Measurements from ENCODE around the gene CREBBP. TPM values are rescaled to one million over a fixed set of nuclear protein-coding genes. Genes with fewer than 3 reads are reported as not detected.

Gene CREBBP
- total RNA-seq, 1 donor from 2014 or later: 45.3 TPM

GRCh38 chr16:3799354-3799753 lies 81.2 kb downstream of the CREBBP start:
- Mint-ChIP-seq H3K4me1 (peaks cover 45% of the 10 kb centered on the region), H3K27me3 (peaks cover 2% of the 10 kb centered on the region), H3K4me3 (no peak overlapping the region), H3K27ac (no peak overlapping the region), H3K36me3 (ENCODE audit: low read depth) (peaks cover 23% of the 10 kb centered on the region), H3K9me3 (no peaks in the 10 kb centered on the region)
- intact Hi-C loops (cut with micrococcal nuclease): no loop called here
- no peak for DNase-seq

- intact Hi-C loops (cut with micrococcal nuclease): no loop called here
- Mint-ChIP-seq H3K36me3 (ENCODE audit: low read depth) (peaks cover 18% of the 10 kb centered on the region), H3K4me1 (peaks cover 40% of the 10 kb centered on the region), H3K27ac (no peak overlapping the region), H3K9me3 (no peaks in the 10 kb centered on the region), H3K27me3 (peaks cover 2% of the 10 kb centered on the region), H3K4me3 (no peak overlapping the region)
- DNase-seq: no peak
Observed at GRCh38 chr16:3798838-3799237, 81.7 kb downstream of the CREBBP start.

GRCh38 chr16:3797904-3798811 lies 82.4 kb downstream of the CREBBP start:
- Mint-ChIP-seq H3K9me3 (no peaks in the 10 kb centered on the region), H3K27me3 (peaks cover 2% of the 10 kb centered on the region), H3K27ac (no peak overlapping the region), H3K4me3 (peak overlapping the region; percentile 62), H3K4me1 (peaks cover 43% of the 10 kb centered on the region), H3K36me3 (ENCODE audit: low read depth) (peaks cover 21% of the 10 kb centered on the region)
- intact Hi-C loops (cut with micrococcal nuclease): loop anchor here (1.0 kb wide), 1 partner anchor 9 kb away; no protein-coding TSS in a partner anchor
- peak; percentile 63 for DNase-seq

- peaks cover 24% of the 10 kb centered on the region for H3K36me3 Mint-ChIP-seq (ENCODE audit: low read depth)
- intact Hi-C loops (cut with micrococcal nuclease): loop anchor here (1.0 kb wide), 1 partner anchor 8 kb away; no protein-coding TSS in a partner anchor
- DNase-seq: peak; percentile 75
Observed at GRCh38 chr16:3797473-3797872, 83.0 kb downstream of the CREBBP start.

GRCh38 chr16:3793161-3793576 lies 87.3 kb downstream of the CREBBP start:
- DNase-seq: no peak
- H3K27me3 Mint-ChIP-seq: peaks cover 13% of the 10 kb centered on the region
- H3K9me3 Mint-ChIP-seq: no peaks in the 10 kb centered on the region
- intact Hi-C loops (cut with micrococcal nuclease): no loop called here
- no peak overlapping the region for H3K4me3 Mint-ChIP-seq
- H3K36me3 Mint-ChIP-seq (ENCODE audit: low read depth): peaks cover 47% of the 10 kb centered on the region
- no peak overlapping the region for H3K27ac Mint-ChIP-seq
- peaks cover 50% of the 10 kb centered on the region for H3K4me1 Mint-ChIP-seq

More at GRCh38 chr16:3797473-3797872, 83.0 kb downstream of the CREBBP start:
- H3K27ac Mint-ChIP-seq: no peak overlapping the region
- H3K4me1 Mint-ChIP-seq: peaks cover 44% of the 10 kb centered on the region
- H3K4me3 Mint-ChIP-seq: peak overlapping the region; percentile 62
- peaks cover 5% of the 10 kb centered on the region for H3K27me3 Mint-ChIP-seq
- H3K9me3 Mint-ChIP-seq: no peaks in the 10 kb centered on the region

GRCh38 chr16:3792472-3793012 lies 88.0 kb downstream of the CREBBP start:
- peaks cover 13% of the 10 kb centered on the region for H3K27me3 Mint-ChIP-seq
- no peaks in the 10 kb centered on the region for H3K9me3 Mint-ChIP-seq
- H3K4me1 Mint-ChIP-seq: peaks cover 44% of the 10 kb centered on the region
- intact Hi-C loops (cut with micrococcal nuclease): no loop called here
- no peak overlapping the region for H3K4me3 Mint-ChIP-seq
- peak overlapping the region; percentile 21 for H3K27ac Mint-ChIP-seq
- DNase-seq: no peak
- peaks cover 47% of the 10 kb centered on the region for H3K36me3 Mint-ChIP-seq (ENCODE audit: low read depth)

- intact Hi-C loops (cut with micrococcal nuclease): loop anchor here (2.0 kb wide), 1 partner anchor 15 kb away; no protein-coding TSS in a partner anchor
- DNase-seq: no peak
- Mint-ChIP-seq H3K27me3 (peaks cover 13% of the 10 kb centered on the region), H3K4me1 (peaks cover 39% of the 10 kb centered on the region), H3K36me3 (ENCODE audit: low read depth) (peaks cover 49% of the 10 kb centered on the region), H3K4me3 (no peak overlapping the region), H3K27ac (no peak overlapping the region), H3K9me3 (no peaks in the 10 kb centered on the region)
Observed at GRCh38 chr16:3791701-3792100, 88.8 kb downstream of the CREBBP start.

- H3K4me1 Mint-ChIP-seq: peaks cover 36% of the 10 kb centered on the region
- H3K36me3 Mint-ChIP-seq (ENCODE audit: low read depth): peaks cover 54% of the 10 kb centered on the region
- H3K27me3 Mint-ChIP-seq: peaks cover 11% of the 10 kb centered on the region
- peak overlapping the region; percentile 10 for H3K27ac Mint-ChIP-seq
- intact Hi-C loops (cut with micrococcal nuclease): loop anchor here (1.0 to 5.0 kb wide), 4 partner anchors 8 to 91 kb away; partner anchors contain the start of gene CREBBP
- H3K9me3 Mint-ChIP-seq: no peaks in the 10 kb centered on the region
- H3K4me3 Mint-ChIP-seq: peak overlapping the region; percentile 75
- peak; percentile 75 for DNase-seq
Observed at GRCh38 chr16:3789375-3790099, 91.0 kb downstream of the CREBBP start.

GRCh38 chr16:3788711-3789374 lies 91.7 kb downstream of the CREBBP start:
- H3K36me3 Mint-ChIP-seq (ENCODE audit: low read depth): peaks cover 57% of the 10 kb centered on the region
- H3K27ac Mint-ChIP-seq: no peak overlapping the region
- no peak for DNase-seq
- intact Hi-C loops (cut with micrococcal nuclease): loop anchor here (1.0 to 5.0 kb wide), 3 partner anchors 8 to 92 kb away; partner anchors contain the start of gene CREBBP
- peak overlapping the region; percentile 75 for H3K4me3 Mint-ChIP-seq
- peaks cover 11% of the 10 kb centered on the region for H3K27me3 Mint-ChIP-seq
- H3K4me1 Mint-ChIP-seq: peaks cover 36% of the 10 kb centered on the region
- H3K9me3 Mint-ChIP-seq: no peaks in the 10 kb centered on the region

- H3K27ac Mint-ChIP-seq: no peak overlapping the region
- no peak for DNase-seq
- H3K27me3 Mint-ChIP-seq: peaks cover 11% of the 10 kb centered on the region
- H3K9me3 Mint-ChIP-seq: no peaks in the 10 kb centered on the region
- H3K36me3 Mint-ChIP-seq (ENCODE audit: low read depth): peaks cover 57% of the 10 kb centered on the region
- no peak overlapping the region for H3K4me3 Mint-ChIP-seq
- H3K4me1 Mint-ChIP-seq: peaks cover 33% of the 10 kb centered on the region
- intact Hi-C loops (cut with micrococcal nuclease): loop anchor here (2.0 to 5.0 kb wide), 2 partner anchors 34 to 93 kb away; partner anchors contain the start of gene CREBBP
Observed at GRCh38 chr16:3787924-3788661, 92.4 kb downstream of the CREBBP start.

- Mint-ChIP-seq H3K27me3 (peaks cover 4% of the 10 kb centered on the region), H3K4me3 (no peak overlapping the region), H3K9me3 (no peaks in the 10 kb centered on the region), H3K36me3 (ENCODE audit: low read depth) (peaks cover 40% of the 10 kb centered on the region), H3K27ac (no peak overlapping the region), H3K4me1 (peaks cover 20% of the 10 kb centered on the region)
- no peak for DNase-seq
- intact Hi-C loops (cut with micrococcal nuclease): loop anchor here (5.0 kb wide), 1 partner anchor 37 kb away; no protein-coding TSS in a partner anchor
Observed at GRCh38 chr16:3785413-3785812, 95.1 kb downstream of the CREBBP start.

- H3K27me3 Mint-ChIP-seq: no peaks in the 10 kb centered on the region
- H3K4me3 Mint-ChIP-seq: no peak overlapping the region
- no peak overlapping the region for H3K27ac Mint-ChIP-seq
- peaks cover 6% of the 10 kb centered on the region for H3K4me1 Mint-ChIP-seq
- intact Hi-C loops (cut with micrococcal nuclease): no loop called here
- no peak for DNase-seq
- no peaks in the 10 kb centered on the region for H3K9me3 Mint-ChIP-seq
- peaks cover 38% of the 10 kb centered on the region for H3K36me3 Mint-ChIP-seq (ENCODE audit: low read depth)
Observed at GRCh38 chr16:3783516-3783915, 97.0 kb downstream of the CREBBP start.

Measured in activated CD4-positive, alpha-beta T cell treated with anti-CD3 and anti-CD28 coated beads, Interleukin-2, amount 10 ng/mL, durations not matched to agents 24 days and 14 days (primary cell).